Right lobe of liver (tissue), 6 donors: ENCODE results near the gene ROCK2. TPM values are rescaled to one million over a fixed set of nuclear protein-coding genes. Genes with fewer than 3 reads are reported as not detected.
A peak's percentile ranks its signal among the peaks of the same experiment; 100 is the strongest.
"Not testable (repeated sequence)": the region's sequence is repeated elsewhere in the genome, so short reads cannot be mapped to it uniquely, and the experiment has no call there.

ENCODE experiments used
- ATAC-seq, 4 donors: fragments of 200-7000 bp; cut with Tn5 transposase; one replicate each; pipeline ENCODE4 v1.9.1; 2020; ENCODE audit warnings: mild to moderate bottlenecking in 4 of 4, moderate library complexity in 4 of 4
- DNase-seq, 3 donors: peaks; one replicate each; pipeline ENCODE4 v3.0.0-alpha.2; 2020
- H3K27ac ChIP-seq, 3 donors: fragments of 200-600 bp; one replicate each; pipeline ENCODE4 v1.8.0; 2022
- H3K27me3 ChIP-seq, 2 donors: fragments of 200-600 bp; one replicate each; pipeline ENCODE4 v1.8.0; 2022
- H3K36me3 ChIP-seq, 4 donors: fragments of 200-600 bp; sonication (generic) in 1 of 4; one replicate each; pipeline versions ENCODE4 v1.5.1 to v1.8.0; 2017 to 2022; ENCODE audit warnings: control low read depth in 1 of 4
- H3K4me1 ChIP-seq, 4 donors: fragments of 200-600 bp; sonication (generic) in 1 of 4; one replicate each; pipeline versions ENCODE4 v1.5.1 to v1.8.0; 2017 to 2022; ENCODE audit warnings: control low read depth in 1 of 4
- H3K4me3 ChIP-seq, 3 donors: fragments of 200-600 bp; one replicate each; pipeline ENCODE4 v1.8.0; 2022
- H3K9me3 ChIP-seq, 4 donors: fragments of 200-600 bp; sonication (generic) in 1 of 4; one replicate each; pipeline versions ENCODE4 v1.5.1 to v1.8.0; 2017 to 2022; ENCODE audit warnings: control low read depth in 1 of 4
- CTCF ChIP-seq, 4 donors: fragments of 200-600 bp in 3 of 4; fragments of 450-650 bp in 1 of 4; IDR thresholded peaks; one replicate each; pipeline versions ENCODE4 v1.5.1 to v1.8.0; 2016 to 2022; ENCODE audit warnings: antibody characterized with exemption in 4 of 4, mild to moderate bottlenecking in 2 of 4
- POLR2A ChIP-seq: fragments of 450-650 bp; IDR thresholded peaks from one replicate; pipeline ENCODE4 v1.6.1; 2017; ENCODE audit warnings: antibody characterized with exemption, mild to moderate bottlenecking
- WGBS: methylation state at CpG from one replicate; pipeline ENCODE4 v1.1.6; 2018; ENCODE audit warnings: low coverage, low lambda C conversion rate; ENCODE audit not compliant: insufficient coverage; ENCODE audit errors: missing lambda C conversion rate; 5-methylcytosine and 5-hydroxymethylcytosine counted together
- intact Hi-C, 2 donors: fragments of 100-400 bp; cut with DNase I; formaldehyde crosslinking; loops; one replicate each; pipeline versions ENCODE4 v1.11.2 to v1.14.1; 2022
- total RNA-seq, 6 experiments: library from RNA; depleted of rRNA in 2 of 6; stranded (reverse); fragments of >200 nt in 2 of 6; fragmentation: NEBNext Ultra II Directional in 3 of 6; extraction: Animal tissue kit (Norgen Biotek cat#: 25700) in 3 of 6; gene quantifications; one replicate each; pipeline versions ENCODE4 v1.1.0 to v1.2.4, GENCODE V29; 2016 to 2023
- donor health status: DM: no; HTN: yes; CAD: no.
- donor health status: DM: no; HTN: no; CAD: no.
- donor health status: DM: no; HTN: no; CAD: no.
- donor health status: DM: no; HTN: yes; CAD: no.
- donor health status: DM: no; HTN: yes; CAD: no.

Gene ROCK2
- total RNA-seq, 6 experiments from 2014 or later, result 11.6 to 23.9 (median 19.8) TPM

- no peaks in the 10 kb centered on the region for H3K4me1 ChIP-seq
- H3K27me3 ChIP-seq, result no peaks in the 10 kb centered on the region
- WGBS, result 50% methylated on average over 2 of the region's 2 CpGs
- TF ChIP-seq POLR2A (no peak), CTCF (IDR thresholded peaks at IDR 0.05) (no peak)
- no peak for ATAC-seq
- DNase-seq, result no peak
- H3K4me3 ChIP-seq, result no peak overlapping the region
- no peaks in the 10 kb centered on the region for H3K9me3 ChIP-seq
- no peaks in the 10 kb centered on the region for H3K36me3 ChIP-seq
- intact Hi-C loops, result no loop called here
- no peak overlapping the region for H3K27ac ChIP-seq
These were observed 83.5 kb downstream of the ROCK2 start for GRCh38 chr2:11260979-11261378.

DNA sequence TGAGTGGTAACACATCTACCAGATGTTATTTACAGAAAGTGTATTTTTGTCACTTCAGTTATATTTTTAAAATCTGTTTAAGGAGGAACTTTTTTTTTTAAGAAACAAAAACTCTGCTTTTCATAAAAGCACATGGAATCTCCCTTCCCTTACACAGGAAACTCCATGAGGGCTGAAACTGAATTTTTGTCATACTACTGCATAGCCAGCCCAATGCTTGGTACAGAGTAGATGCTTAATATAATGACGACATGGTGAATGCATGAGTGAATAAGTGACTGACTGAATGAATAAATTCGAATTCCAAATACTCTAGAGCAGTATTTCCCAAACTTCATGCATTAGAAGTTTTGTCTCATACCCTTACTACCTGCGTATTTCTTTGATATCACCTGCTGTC lies 86.5 kb downstream of the ROCK2 start:
- TF ChIP-seq POLR2A (no peak), CTCF (IDR thresholded peaks at IDR 0.05) (no peak)
- no peak for ATAC-seq
- Histone ChIP-seq H3K27ac (no peak overlapping the region), H3K36me3 (no peaks in the 10 kb centered on the region), H3K4me3 (no peak overlapping the region), H3K4me1 (peaks cover 0 to 11% (median 0%) of the 10 kb centered on the region in 4 donors), H3K27me3 (no peaks in the 10 kb centered on the region), H3K9me3 (no peaks in the 10 kb centered on the region)
- DNase-seq, result no peak
- 81% methylated on average over 3 of the region's 3 CpGs for WGBS
- intact Hi-C loops, result no loop called here

- 90% methylated on average over 7 of the region's 16 CpGs for WGBS
- Histone ChIP-seq H3K27me3 (no peaks in the 10 kb centered on the region), H3K36me3 (no peaks in the 10 kb centered on the region), H3K4me1 (peaks cover 0 to 11% (median 0%) of the 10 kb centered on the region in 4 donors), H3K27ac (no peak overlapping the region), H3K9me3 (no peaks in the 10 kb centered on the region), H3K4me3 (no peak overlapping the region)
- no peak for ATAC-seq
- no peak for DNase-seq
- TF ChIP-seq POLR2A, result no peak
- TF ChIP-seq CTCF (IDR thresholded peaks at IDR 0.05), result no peak
- intact Hi-C loops, result no loop called here
These were observed 87.4 kb downstream of the ROCK2 start for GRCh38 chr2:11257078-11257477.

DNA sequence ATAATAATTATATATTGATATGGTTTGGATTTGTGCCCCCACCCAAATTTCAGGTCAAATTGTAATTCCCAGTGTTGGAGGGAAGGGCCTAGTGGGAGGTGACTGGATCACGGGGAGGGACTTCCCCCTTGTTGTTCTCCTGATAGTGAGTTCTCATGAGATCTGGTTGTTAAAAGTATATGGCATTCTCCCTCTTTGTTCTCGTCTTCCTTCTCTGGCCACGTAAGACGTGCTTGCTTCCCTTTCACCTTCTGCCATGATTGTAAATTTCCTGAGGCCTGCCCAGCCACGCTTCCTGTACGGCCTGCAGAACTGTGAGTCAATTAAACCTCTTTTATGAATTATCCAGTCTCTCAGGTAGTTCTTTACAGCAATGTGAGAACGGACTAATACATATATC lies 88.3 kb downstream of the ROCK2 start:
- no peak overlapping the region for H3K4me3 ChIP-seq
- no peaks in the 10 kb centered on the region for H3K36me3 ChIP-seq
- no peaks in the 10 kb centered on the region for H3K27me3 ChIP-seq
- DNase-seq (no peak), ATAC-seq (no peak)
- H3K9me3 ChIP-seq, result no peaks in the 10 kb centered on the region
- TF ChIP-seq CTCF (IDR thresholded peaks at IDR 0.05) (no peak), POLR2A (no peak)
- intact Hi-C loops, result no loop called here
- WGBS, result 76% methylated on average over 7 of the region's 7 CpGs
- peaks cover 0 to 12% (median 0%) of the 10 kb centered on the region in 4 donors for H3K4me1 ChIP-seq
- no peak overlapping the region for H3K27ac ChIP-seq

DNA sequence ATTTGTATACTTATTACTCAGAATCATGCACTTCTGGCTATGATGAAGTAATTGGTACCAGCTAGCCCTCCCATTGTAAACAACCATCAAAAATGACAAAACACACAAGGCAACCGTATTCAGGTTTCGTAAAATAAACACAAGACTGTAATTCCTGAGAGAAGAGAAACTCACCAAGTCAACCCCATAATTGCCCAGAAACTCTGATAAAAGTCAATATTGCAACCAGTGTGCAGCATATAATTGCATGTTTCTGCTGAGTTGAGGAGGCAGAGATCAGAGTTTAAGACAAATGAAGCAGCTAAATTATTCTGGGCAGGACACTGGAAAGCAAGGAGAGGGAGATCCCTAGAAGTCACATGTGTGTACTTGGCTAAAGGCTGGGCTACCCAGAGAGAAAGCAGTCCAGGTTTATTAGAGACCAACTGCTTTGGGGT lies 90.3 kb downstream of the ROCK2 start:
- Histone ChIP-seq H3K4me1 (peaks cover 0 to 18% (median 2%) of the 10 kb centered on the region in 4 donors), H3K36me3 (no peaks in the 10 kb centered on the region), H3K4me3 (no peak overlapping the region), H3K27me3 (no peaks in the 10 kb centered on the region), H3K27ac (peak overlapping the region in 2 of 3 donors; percentile 44 to 53), H3K9me3 (no peaks in the 10 kb centered on the region)
- no peak for DNase-seq
- TF ChIP-seq CTCF (IDR thresholded peaks at IDR 0.05) (no peak), POLR2A (no peak)
- intact Hi-C loops, result no loop called here
- 19% methylated on average over 2 of the region's 2 CpGs for WGBS
- ATAC-seq, result peak; percentile 70 to 90 (median 80)

DNA sequence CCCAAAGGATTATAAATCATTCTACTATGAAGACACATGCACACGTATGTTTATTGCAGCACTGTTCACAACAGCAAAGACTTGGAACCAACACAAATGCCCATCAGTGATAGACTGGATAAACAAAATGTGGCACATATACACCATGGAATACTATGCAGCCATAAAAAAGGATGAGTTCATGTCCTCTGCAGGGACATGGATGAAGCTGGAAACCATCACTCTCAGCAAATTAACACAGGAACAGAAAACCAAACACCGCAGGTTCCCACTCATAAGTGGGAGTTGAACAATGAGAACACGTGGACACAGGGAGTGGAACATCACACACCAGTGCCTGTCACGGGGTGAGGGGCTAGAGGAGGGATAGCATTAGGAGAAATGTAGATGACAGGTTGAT lies 92.0 kb downstream of the ROCK2 start:
- intact Hi-C loops, H3K4me3 ChIP-seq, DNase-seq, H3K27me3 ChIP-seq, H3K36me3 ChIP-seq, H3K9me3 ChIP-seq, ATAC-seq, H3K27ac ChIP-seq: not testable (repeated sequence)
- 95% methylated on average over 3 of the region's 4 CpGs for WGBS
- peaks cover 0 to 18% (median 2%) of the 10 kb centered on the region in 4 donors for H3K4me1 ChIP-seq
